Liver (tissue), 3 donors: ENCODE data around the gene HGF.

ENCODE experiments used
- ATF3 ChIP-seq: IDR thresholded peaks from 2 replicates; pipeline ENCODE4 v1.6.1; 2016; ENCODE audit warnings: antibody characterized with exemption
- CTCF ChIP-seq: fragments of 150-350 bp; IDR thresholded peaks from 2 replicates; pipeline ENCODE4 v1.5.1; 2017; ENCODE audit warnings: improper control_type of control experiment, low read depth, low read length; ENCODE audit not compliant: missing input control
- GABPA ChIP-seq, 2 donors: IDR thresholded peaks in 1 of 2; conservative IDR thresholded peaks in 1 of 2; 2 replicates each; pipeline ENCODE4 v1.6.1; 2016; ENCODE audit warnings: antibody characterized with exemption in 2 of 2, mild to moderate bottlenecking in 1 of 2, moderate library complexity in 1 of 2
- HNF4A ChIP-seq, 2 donors: conservative IDR thresholded peaks; 2 replicates each; pipeline ENCODE4 v1.6.1; 2016; ENCODE audit warnings: antibody characterized with exemption in 2 of 2, mild to moderate bottlenecking in 2 of 2
- HNF4G ChIP-seq: IDR thresholded peaks from 2 replicates; pipeline ENCODE4 v1.6.1; 2016; ENCODE audit warnings: antibody characterized with exemption
- JUND ChIP-seq, 2 donors: IDR thresholded peaks; 2 replicates each; pipeline ENCODE4 v1.6.1; 2016; ENCODE audit warnings: antibody characterized with exemption in 2 of 2
- NR2F2 ChIP-seq: IDR thresholded peaks from 2 replicates; pipeline ENCODE4 v1.6.1; 2016; ENCODE audit warnings: antibody characterized with exemption
- RAD21 ChIP-seq, 2 donors: IDR thresholded peaks; 2 replicates each; pipeline ENCODE4 v1.6.1; 2016; ENCODE audit warnings: antibody characterized with exemption in 2 of 2, mild to moderate bottlenecking in 2 of 2
- REST ChIP-seq: IDR thresholded peaks from 2 replicates; pipeline ENCODE4 v1.6.1; 2016; ENCODE audit warnings: antibody characterized with exemption, mild to moderate bottlenecking
- SP1 ChIP-seq: IDR thresholded peaks from 2 replicates; pipeline ENCODE4 v1.6.1; 2018; ENCODE audit warnings: antibody characterized with exemption, mild to moderate bottlenecking
- TAF1 ChIP-seq: conservative IDR thresholded peaks from 2 replicates; pipeline ENCODE4 v1.6.1; 2016; ENCODE audit warnings: antibody characterized with exemption, mild to moderate bottlenecking
- YY1 ChIP-seq: IDR thresholded peaks from 2 replicates; pipeline ENCODE4 v1.6.1; 2016; ENCODE audit warnings: antibody characterized with exemption, mild to moderate bottlenecking
- TF ChIP-seq, protein P1 (sequence below): IDR thresholded peaks from 2 replicates; pipeline ENCODE4 v1.6.1; 2016; ENCODE audit warnings: antibody characterized with exemption
- donor health status: healthy.
- donor health status: healthy.

GRCh38 chr7:81710751-81711150 lies 59.1 kb downstream of the HGF start:
- no peak for TF ChIP-seq REST
- TF ChIP-seq CTCF = no peak
- no peak for TF ChIP-seq YY1
- TF ChIP-seq GABPA (IDR thresholded peaks at IDR 0.05 in 1 of 2, conservative IDR thresholded peaks at IDR 0.05 in 1 of 2) = no peak
- no peak for TF ChIP-seq JUND (IDR thresholded peaks at IDR 0.05)
- TF ChIP-seq SP1 = no peak
- TF ChIP-seq ATF3 = no peak
- no peak for TF ChIP-seq NR2F2
- no peak for TF ChIP-seq TAF1
- no peak for TF ChIP-seq RAD21 (IDR thresholded peaks at IDR 0.05)
- TF ChIP-seq HNF4G = no peak
- TF ChIP-seq, protein P1, sequence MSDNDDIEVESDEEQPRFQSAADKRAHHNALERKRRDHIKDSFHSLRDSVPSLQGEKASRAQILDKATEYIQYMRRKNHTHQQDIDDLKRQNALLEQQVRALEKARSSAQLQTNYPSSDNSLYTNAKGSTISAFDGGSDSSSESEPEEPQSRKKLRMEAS = no peak
- TF ChIP-seq HNF4A (conservative IDR thresholded peaks at IDR 0.05) = no peak
